ENCODE data around the gene UBD.

Gene UBD

GRCh38 chr6:29558439-29559079 is 973 bp downstream of the UBD start:
- DNase-seq: no peak

DNA sequence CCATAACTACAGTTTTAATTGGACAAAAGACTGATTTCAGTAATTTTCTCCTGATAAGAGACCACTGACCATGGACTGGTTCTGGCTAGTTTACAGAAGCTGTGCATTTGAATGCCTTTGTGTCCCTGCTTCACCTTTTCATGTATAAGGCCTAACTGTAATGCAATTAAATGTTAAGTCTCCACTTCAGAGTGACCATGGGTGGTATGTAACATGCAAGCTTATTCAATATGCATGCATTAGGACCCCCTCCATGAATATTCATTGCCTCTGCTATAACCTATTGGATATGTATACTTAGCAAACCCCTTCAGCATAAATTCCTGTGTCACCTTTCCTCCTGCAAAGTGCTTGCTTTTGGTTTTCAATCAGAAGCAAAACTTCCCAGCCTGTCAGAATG is 2.2 kb downstream of the UBD start:
- no peak for DNase-seq

DNA sequence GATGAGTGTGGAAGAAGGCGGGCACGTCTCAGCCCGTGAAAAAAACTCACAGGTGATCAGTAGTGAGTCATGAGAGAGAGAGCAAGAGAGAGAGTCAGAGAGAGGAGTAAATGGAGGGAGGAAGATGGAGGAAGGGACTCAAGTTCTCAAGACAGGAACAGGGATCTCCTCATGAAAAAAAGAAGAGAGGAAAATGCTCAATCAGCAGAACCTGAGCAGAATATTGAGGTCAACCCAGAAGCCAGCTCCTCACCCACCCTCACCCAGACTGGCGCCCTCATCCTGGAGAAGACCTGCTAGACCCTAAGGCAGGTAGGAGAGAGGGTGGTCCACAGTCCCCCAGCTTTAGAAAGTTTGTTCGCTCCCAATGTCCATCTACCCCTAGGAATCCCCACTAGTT is 4.8 kb downstream of the UBD start:
- no peak for DNase-seq

DNA sequence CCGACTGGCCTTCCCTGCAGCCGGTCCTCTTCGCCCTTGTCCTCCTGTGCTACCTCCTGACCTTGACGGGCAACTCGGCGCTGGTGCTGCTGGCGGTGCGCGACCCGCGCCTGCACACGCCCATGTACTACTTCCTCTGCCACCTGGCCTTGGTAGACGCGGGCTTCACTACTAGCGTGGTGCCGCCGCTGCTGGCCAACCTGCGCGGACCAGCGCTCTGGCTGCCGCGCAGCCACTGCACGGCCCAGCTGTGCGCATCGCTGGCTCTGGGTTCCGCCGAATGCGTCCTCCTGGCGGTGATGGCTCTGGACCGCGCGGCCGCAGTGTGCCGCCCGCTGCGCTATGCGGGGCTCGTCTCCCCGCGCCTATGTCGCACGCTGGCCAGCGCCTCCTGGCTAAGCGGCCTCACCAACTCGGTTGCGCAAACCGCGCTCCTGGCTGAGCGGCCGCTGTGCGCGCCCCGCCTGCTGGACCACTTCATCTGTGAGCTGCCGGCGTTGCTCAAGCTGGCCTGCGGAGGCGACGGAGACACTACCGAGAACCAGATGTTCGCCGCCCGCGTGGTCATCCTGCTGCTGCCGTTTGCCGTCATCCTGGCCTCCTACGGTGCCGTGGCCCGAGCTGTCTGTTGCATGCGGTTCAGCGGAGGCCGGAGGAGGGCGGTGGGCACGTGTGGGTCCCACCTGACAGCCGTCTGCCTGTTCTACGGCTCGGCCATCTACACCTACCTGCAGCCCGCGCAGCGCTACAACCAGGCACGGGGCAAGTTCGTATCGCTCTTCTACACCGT is 6.1 kb downstream of the UBD start:
- no peak for DNase-seq

DNA sequence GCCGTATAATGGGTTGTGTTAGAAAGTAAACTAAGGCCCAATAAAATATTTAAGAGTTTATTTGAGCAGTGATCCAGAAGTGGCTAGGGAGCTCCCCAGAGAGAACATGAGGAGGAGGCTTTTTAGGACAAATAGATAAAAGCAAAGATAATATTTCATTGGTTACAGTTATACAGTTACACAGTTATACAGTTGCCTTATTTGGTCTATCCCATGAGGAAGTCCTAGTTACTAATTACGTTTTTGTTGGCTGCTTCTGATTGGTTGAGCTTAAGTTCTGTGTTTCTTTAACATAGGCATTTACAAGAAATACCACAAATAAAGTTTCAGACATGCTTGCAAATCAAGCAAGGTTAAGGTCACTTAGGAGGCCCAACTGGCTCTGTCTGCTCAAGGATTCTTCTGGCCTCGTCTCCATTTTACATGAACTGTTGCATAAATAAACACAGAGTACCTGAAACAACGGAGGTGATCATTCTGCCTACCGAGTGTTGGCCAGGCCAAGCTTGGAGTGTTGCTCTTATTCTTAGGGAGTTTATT is 7.0 kb downstream of the UBD start:
- peak; percentile 63 for DNase-seq

GRCh38 chr6:29547573-29547972 is 12.0 kb downstream of the UBD start:
- DNase-seq: peak; percentile 70

DNA sequence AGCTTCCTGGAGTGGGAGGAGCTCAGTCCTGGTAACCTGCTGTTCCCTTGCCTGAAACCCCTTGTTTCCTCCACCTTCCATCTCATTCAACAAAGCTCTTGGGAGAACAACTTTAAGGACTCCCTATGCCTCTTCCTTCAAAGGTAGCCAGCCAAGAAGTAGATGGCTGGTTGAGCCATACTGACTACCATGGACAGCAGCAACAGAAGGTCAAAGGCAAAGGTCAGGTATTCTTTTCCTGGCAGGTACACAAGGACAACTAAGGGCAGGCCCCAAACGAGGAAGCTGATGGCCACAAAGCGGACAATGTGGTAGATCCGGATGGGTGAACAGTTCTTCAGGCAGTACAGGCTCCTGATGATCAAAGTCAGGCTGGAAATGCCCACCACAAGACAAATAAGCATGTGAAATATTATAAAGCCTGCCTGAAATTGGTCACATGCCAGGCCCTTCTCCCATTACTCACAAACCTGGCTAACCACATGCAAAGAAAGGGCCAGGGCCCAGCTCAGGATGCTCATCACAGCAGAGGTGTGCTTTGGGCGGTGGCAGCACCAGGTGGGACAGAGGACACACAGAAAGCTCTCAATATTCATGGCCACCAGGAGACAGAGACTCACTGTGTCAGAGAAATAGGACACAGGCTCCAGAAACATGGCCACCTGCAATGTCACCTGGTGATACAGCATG is 21.7 kb downstream of the UBD start:
- no peak for DNase-seq

DNA sequence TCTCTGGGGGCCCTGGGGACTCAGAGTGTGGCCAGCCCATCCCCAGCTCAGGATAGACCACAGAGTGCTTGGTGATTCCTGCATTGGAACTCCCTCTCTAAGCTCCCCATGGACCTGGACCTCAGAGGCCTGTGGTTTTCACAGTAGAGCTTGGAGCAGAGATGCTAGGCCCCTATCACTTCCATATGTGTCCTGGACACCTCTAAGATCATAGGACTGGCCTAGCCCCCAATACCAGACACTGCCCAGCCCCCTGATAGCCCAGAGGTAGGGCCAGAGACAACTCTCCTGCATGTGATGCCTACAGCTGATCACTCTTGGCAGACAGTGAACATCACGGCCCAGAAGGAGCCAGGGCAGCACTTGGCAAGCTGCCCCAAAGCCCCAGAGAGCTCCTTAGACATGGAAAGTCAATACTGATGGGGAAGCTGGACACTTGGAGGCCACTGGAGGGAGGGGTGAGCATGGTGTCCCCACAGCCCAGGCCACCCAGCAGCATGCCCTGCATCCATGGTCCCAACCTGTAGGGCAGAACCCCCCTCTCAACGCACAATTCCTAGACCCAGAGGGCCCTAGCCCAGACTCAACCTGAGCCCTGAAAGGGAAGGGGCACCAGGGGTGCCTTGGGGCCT is 27.1 kb downstream of the UBD start:
- no peak for DNase-seq

- peak; percentile 20 for DNase-seq
Measured at GRCh38 chr6:29531668-29532067, 27.9 kb downstream of the UBD start.

DNA sequence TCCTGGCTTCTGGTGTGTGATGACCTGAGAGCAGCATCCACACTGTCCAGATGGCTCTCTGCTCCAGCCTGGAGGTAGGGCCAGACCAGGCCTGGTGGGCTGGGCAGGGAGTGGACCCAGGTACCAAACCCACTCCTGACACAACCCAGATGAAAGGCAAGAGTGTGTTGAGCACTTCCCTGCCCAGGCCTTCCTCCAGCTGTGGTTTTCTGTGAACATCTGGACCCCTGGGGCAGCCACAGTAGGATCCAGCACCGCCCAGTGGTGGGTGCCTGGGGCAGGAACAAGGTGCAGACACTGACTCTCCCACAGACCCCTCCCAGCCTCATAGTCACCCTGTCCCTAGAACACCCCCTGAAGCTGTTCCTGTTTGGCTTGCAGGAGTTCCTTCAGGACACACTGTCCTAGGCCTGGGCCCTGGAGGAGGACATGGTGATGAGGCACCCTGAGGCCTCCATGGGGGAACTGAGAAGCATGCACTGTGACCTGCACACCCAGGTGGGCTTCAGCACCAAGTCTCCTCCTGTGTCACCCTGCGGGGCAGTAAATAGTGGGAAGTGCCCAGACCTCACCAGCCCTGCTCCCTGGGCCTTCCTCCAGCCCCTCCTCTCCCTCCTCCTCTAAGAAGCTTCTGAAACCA is 28.7 kb downstream of the UBD start:
- no peak for DNase-seq

DNA sequence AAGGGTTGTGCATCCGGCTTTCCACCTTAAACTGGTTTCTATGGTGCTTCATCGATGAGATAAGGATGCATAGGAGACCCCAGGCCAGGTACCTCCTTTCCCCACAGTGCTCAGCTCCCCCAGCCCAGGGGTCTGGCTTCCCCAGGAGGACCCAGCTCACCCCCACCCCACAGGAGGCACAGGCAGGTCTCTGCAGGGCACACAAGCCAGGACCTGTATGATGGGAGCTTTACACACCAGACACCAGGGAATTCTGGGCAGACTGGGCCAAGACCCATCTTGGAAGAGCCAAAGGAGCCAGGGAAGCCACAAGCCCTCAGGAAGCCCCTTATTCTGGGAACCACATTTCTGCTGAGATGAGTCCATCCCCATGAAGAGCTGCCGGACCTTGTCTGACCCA is 29.6 kb downstream of the UBD start:
- DNase-seq: no peak

DNA sequence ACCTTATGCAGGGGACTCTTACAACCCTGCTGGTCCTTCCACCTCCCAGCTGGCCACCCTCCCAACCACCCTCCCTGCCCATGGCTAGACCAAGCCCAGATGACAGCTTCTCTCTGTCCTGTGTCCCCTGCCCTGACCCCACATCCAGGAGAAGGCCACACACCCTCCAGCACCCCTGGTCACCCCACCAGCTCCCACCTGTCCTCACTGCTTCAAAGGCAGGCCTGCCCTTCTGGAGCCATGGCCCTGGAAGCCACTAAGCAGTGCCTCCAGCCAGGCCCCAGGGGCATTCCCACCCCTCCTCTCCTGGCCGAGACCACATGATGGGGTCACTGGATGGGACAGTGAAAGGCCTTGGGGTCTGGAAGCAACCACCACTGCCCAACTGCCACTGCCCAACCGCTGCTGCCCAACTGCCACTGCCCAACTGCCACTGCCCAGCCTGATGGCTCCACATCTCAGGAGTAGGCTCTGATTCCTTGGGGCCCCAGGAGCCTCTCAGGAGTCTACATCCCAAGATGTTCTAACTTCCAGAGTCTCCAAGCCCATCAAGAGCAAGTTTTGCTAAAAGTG is 30.5 kb downstream of the UBD start:
- DNase-seq: no peak

DNA sequence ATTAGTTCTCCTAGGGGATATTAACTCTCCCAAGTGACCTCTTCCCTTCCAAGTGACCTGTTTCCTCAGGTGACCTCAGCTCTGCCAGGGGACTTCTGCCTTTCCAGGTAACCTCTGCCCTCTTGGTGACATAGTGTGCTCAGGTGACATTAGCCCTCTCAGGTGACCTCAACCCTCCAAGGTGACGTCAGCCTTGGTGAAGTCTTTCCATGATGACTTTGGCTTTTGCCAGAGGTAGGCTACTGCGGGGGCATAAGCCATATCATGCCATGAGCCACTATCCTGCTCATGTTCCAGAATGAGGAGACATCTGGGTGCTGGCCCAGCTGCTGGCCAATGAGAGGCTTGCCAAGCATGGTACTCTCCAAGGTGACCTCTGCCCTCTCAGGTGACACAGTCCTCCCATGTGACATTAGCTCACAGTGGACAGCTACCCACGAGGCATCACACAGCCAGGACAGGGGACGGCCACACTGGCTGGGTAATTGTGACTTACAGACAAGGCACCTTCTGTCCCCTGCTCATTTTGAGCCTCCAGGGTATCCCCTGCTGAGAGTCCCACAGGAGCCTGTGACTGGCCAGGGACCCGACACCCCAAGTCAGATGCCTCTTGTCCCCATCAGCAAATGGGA is 31.1 kb downstream of the UBD start:
- DNase-seq: no peak

DNA sequence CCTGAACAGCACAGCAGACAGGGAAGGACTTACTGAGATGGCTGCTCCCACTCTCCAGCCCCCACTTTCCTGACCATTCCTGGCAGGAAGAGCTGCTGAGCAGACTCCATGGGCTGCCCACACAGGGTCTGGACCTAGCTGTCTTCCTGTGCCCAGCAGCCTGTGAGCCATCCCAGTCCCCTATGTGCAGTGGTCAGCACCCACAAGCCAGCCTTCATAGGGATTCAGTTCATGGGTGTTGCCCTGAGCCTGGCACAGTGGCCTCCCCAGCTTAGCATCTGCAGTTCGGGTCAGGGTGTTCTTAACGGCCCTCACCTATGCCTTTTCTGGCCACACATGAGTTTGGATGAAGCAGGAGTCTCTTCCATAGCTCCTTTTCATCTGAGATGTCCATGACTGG is 32.0 kb downstream of the UBD start:
- no peak for DNase-seq

- DNase-seq: no peak
Measured at GRCh38 chr6:29527126-29527525, 32.4 kb downstream of the UBD start.

DNA sequence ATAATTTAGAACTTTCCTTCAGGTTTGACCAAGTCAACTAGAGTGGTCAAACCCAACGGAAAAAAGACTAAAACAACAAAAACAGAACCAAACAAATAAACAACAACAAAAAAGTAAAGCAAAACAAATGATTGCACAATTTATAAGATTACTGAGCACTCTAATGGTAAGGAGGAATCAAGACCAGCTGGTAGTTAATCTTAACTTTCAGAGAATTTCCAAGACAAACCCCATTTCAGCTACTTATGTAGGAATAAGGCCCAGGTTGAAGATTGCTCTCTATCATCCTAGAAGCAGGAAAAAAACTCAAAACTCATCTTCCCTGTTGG is 34.3 kb downstream of the UBD start:
- DNase-seq: no peak

GRCh38 chr6:29524444-29525310 is 34.9 kb downstream of the UBD start:
- DNase-seq: no peak

DNA sequence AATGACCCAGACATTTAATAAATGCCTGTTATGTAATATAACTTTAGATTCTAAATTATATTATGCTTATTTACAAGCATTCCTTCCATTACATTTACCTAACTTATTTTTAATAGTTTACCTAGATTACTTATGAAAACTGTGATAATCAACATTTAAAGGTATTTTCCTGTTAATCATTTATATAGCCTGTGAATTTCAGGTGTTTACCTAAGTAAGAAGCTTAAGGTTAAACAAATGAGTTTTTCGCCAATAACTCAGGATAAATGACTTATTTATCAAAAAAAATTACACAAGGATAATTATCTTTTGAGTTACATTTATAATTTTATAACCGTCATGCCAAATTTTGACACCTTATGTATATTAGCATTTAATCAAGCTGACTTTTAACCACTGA is 35.5 kb downstream of the UBD start:
- DNase-seq: no peak

- DNase-seq: no peak
Measured at GRCh38 chr6:29522227-29522626, 37.3 kb downstream of the UBD start.

GRCh38 chr6:29521006-29521680 is 38.4 kb downstream of the UBD start:
- DNase-seq: no peak

DNA sequence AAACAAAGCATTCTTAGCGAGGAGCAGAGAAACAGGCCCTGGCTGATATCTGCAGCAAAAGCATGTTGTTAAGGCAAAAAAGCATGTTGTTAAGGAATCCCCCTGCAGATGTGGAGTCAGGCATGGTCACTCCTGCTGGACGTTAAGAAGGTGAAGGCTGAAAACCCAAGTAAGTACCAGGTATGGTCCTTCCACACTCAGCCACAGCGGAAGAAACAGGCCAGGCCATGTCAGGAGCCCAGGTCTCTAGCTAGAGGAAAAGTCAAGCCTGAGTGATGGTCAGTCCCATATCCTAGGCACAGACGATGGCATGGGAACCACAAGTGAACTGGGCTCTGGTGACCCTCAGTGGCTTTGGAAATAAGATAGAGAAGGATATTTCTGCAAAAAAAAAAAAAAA is 39.3 kb downstream of the UBD start:
- DNase-seq: no peak

All from activated CD4-positive, alpha-beta T cell treated with anti-CD3 and anti-CD28 coated beads, Interleukin-2, amount 50 U/mL, for 16 hours (primary cell).